Karpas-422 (cell line): ENCODE results near the gene FHOD3. TPM values are rescaled to one million over a fixed set of nuclear protein-coding genes. Genes with fewer than 3 reads are reported as not detected.

Experiments used
- DNase-seq: peaks from one replicate; pipeline ENCODE4 v3.0.0-alpha.2; 2015
- H2AFZ ChIP-seq: fragments of 200-600 bp; sonication (generic); 2 replicates; pipeline ENCODE4 v1.6.1; 2014; ENCODE audit warnings: antibody characterized with exemption, low read length, mixed read lengths
- H3K27ac ChIP-seq: fragments of 200-600 bp; sonication (generic); 2 replicates; pipeline ENCODE4 v1.5.1; 2014; ENCODE audit warnings: mild to moderate bottlenecking, low read length, moderate library complexity
- H3K27me3 ChIP-seq: fragments of 200-600 bp; sonication (generic); 2 replicates; pipeline ENCODE4 v1.6.1; 2014; ENCODE audit warnings: low read length, mixed read lengths
- H3K36me3 ChIP-seq: fragments of 200-600 bp; sonication (generic); 2 replicates; pipeline ENCODE4 v1.6.1; 2014; ENCODE audit warnings: low read length, mixed read lengths; ENCODE audit not compliant: insufficient read depth
- H3K4me1 ChIP-seq: fragments of 200-600 bp; sonication (generic); 2 replicates; pipeline ENCODE4 v1.6.1; 2014; ENCODE audit warnings: mild to moderate bottlenecking, low read length, mixed read lengths
- H3K4me2 ChIP-seq: fragments of 200-600 bp; sonication (generic); 2 replicates; pipeline ENCODE4 v1.6.1; 2014; ENCODE audit warnings: low read length, low read depth, mild to moderate bottlenecking; ENCODE audit not compliant: poor library complexity, severe bottlenecking
- H3K4me3 ChIP-seq: fragments of 200-600 bp; sonication (generic); 2 replicates; pipeline ENCODE4 v1.5.1; 2014; ENCODE audit warnings: mild to moderate bottlenecking, antibody characterized with exemption, low read length, mixed read lengths
- H3K79me2 ChIP-seq: fragments of 200-600 bp; sonication (generic); 2 replicates; pipeline ENCODE4 v1.6.1; 2014; ENCODE audit warnings: mild to moderate bottlenecking, low read length, mixed read lengths
- H3K9ac ChIP-seq: fragments of 200-600 bp; sonication (generic); 2 replicates; pipeline ENCODE4 v1.6.0; 2014; ENCODE audit warnings: low read length
- H3K9me2 ChIP-seq: fragments of 200-600 bp; sonication (generic), shearing (Covaris generic); replicated peaks from 2 replicates; pipeline ENCODE4 v1.6.0; 2014; ENCODE audit warnings: mild to moderate bottlenecking, low read length, moderate library complexity; ENCODE audit not compliant: insufficient read depth
- H3K9me3 ChIP-seq: fragments of 300-700, 200-600 bp; sonication (generic); 2 replicates; pipeline ENCODE4 v1.6.1; 2014; ENCODE audit warnings: low read length, mixed read lengths
- H4K20me1 ChIP-seq: fragments of 200-600 bp; sonication (generic); 2 replicates; pipeline ENCODE4 v1.6.1; 2014; ENCODE audit warnings: mild to moderate bottlenecking, antibody characterized with exemption, low read length, low read depth; ENCODE audit not compliant: insufficient read depth
- total RNA-seq: library from RNA; depleted of rRNA; stranded (reverse); fragments of >200 nt; shearing (Covaris generic); gene quantifications from 2 replicates; pipeline ENCODE4 v1.2.3, GENCODE V29; 2014; ENCODE audit warnings: low replicate concordance

FHOD3 gene
- total RNA-seq, 1 experiment from 2014 or later: 26.6 TPM

DNA sequence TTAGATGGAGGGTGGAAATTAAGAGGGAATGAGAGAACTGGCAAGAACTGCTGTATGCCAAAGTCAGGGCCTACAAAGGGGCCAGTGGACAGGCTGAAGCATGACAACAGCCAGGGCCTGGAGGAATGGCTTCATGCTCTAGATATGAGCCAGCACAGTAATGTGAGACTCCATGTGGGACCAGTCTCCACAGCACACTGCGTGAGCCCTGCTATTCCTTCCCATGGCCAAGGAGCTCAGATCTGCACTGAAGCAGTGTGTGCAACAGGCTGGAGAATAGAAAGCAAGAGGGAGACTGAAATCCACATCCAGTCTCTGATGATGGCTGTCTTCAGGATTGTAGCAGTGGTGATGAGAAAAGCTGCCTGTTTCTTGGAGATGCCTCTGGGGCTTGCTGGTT lies 368.4 kb downstream of the FHOD3 start:
- peaks cover 7% of the 10 kb centered on the region for H3K4me1 ChIP-seq
- H2AFZ ChIP-seq: no peak overlapping the region
- no peak for DNase-seq
- no peak overlapping the region for H3K4me2 ChIP-seq
- no peaks in the 10 kb centered on the region for H3K27me3 ChIP-seq
- no peak overlapping the region for H3K9ac ChIP-seq
- H3K27ac ChIP-seq: no peak overlapping the region
- no peaks in the 10 kb centered on the region for H3K9me2 ChIP-seq
- no peaks in the 10 kb centered on the region for H3K9me3 ChIP-seq
- H3K36me3 ChIP-seq: no peaks in the 10 kb centered on the region
- H4K20me1 ChIP-seq: no peaks in the 10 kb centered on the region
- H3K79me2 ChIP-seq: no peaks in the 10 kb centered on the region
- no peak overlapping the region for H3K4me3 ChIP-seq

DNA sequence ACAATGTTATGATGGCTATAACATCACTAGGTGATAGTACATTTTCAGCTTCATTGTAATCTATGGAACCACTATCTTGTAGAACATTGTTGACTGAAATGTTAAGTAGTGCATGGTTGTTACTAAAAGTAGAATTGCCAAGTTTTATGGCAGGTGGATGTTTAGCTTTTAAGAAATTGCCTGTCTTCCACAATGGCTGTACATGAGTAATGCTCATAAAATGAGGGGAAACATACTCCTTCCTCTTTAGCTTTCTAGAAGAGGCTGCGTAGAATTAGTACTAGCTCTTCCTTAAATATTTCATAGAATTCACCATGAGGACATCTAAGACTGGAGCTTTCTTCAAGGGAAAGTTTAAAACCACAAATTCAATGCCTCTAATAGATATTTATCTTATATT lies 370.3 kb downstream of the FHOD3 start:
- Histone ChIP-seq H3K4me2 (no peak overlapping the region), H3K79me2 (no peaks in the 10 kb centered on the region), H3K9me2 (no peaks in the 10 kb centered on the region), H3K4me3 (no peak overlapping the region), H3K9ac (no peak overlapping the region), H3K27ac (no peak overlapping the region), H3K4me1 (peaks cover 26% of the 10 kb centered on the region), H3K27me3 (no peaks in the 10 kb centered on the region), H2AFZ (no peak overlapping the region), H3K9me3 (no peaks in the 10 kb centered on the region), H4K20me1 (no peaks in the 10 kb centered on the region), H3K36me3 (no peaks in the 10 kb centered on the region)
- no peak for DNase-seq

DNA sequence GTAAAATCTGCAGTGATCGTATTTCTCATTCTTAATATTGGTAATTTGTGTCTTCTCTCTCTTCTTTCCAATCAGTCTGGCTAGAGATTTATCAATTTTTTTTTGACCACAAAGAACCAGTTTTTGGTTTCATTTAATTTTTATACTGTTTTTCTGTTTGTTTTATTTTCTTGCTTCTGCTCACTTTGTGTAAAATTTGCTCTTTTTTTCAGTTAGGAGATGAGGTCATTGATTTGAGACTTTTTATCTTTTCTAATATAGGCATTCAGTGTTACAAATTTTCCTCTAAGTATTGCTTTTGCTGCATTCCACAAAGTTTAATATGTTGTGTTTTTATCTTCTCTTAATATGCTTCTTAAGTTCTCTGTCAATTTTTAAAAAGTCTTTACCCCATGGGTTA lies 370.8 kb downstream of the FHOD3 start:
- no peak overlapping the region for H3K4me2 ChIP-seq
- no peaks in the 10 kb centered on the region for H4K20me1 ChIP-seq
- H3K79me2 ChIP-seq: no peaks in the 10 kb centered on the region
- no peak overlapping the region for H3K27ac ChIP-seq
- no peak overlapping the region for H2AFZ ChIP-seq
- no peak overlapping the region for H3K9ac ChIP-seq
- no peak for DNase-seq
- no peaks in the 10 kb centered on the region for H3K9me3 ChIP-seq
- no peaks in the 10 kb centered on the region for H3K9me2 ChIP-seq
- no peak overlapping the region for H3K4me3 ChIP-seq
- peaks cover 31% of the 10 kb centered on the region for H3K4me1 ChIP-seq
- H3K36me3 ChIP-seq: no peaks in the 10 kb centered on the region
- H3K27me3 ChIP-seq: no peaks in the 10 kb centered on the region

DNA sequence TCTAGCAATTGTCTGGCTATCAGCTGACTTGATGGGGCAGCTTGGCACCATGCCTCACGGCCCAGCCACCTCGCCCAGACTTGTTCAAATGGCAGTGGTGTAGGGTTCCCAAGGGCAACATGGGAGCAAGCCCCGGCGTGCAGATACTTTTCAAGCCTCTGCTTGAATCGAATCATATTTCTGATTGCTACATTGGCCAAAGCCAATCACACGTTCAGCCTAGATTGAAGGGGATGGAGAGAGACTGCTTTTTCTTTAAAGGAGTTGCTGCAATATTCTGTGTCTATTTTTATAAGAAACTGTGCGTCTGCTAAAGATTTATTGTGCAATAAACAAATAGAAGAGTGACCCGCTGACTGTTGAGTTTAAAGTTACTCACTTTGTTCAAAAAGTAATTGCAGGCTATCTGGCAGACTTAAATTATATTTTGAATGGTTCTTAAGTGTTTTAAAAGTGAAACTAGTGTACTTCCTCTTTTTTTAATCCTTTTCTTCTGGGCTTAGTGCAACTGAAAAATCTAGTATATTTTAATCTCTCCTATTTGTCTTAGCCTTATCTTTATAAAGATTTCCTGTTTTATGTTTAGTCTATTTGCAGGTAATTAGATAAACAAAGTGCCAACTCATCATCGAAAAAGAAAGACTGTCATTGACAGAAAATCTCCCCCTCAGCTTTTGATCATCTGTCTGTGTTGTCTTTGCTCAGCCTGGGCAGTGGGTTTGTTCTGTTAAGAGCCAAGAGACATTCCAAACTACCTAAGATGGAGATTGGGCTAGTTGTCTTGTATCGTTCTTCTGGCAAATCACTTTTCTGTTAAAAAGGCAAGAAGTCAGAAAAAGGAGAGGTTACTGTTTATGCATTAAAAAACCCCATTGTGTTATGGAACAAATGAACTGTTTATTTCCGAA lies 375.2 kb downstream of the FHOD3 start:
- Histone ChIP-seq H3K27me3 (no peaks in the 10 kb centered on the region), H3K9me3 (0 out of 2 replicates have a peak, but pooled peaks cover 2% of the 10 kb centered on the region), H2AFZ (peak overlapping the region; percentile 82), H3K27ac (peak overlapping the region; percentile 97), H3K4me2 (peak overlapping the region; percentile 75), H4K20me1 (no peaks in the 10 kb centered on the region), H3K9me2 (no peaks in the 10 kb centered on the region), H3K9ac (peak overlapping the region; percentile 66), H3K36me3 (no peaks in the 10 kb centered on the region), H3K4me3 (peak overlapping the region; percentile 49), H3K4me1 (peaks cover 52% of the 10 kb centered on the region), H3K79me2 (no peaks in the 10 kb centered on the region)
- peak; percentile 86 for DNase-seq

DNA sequence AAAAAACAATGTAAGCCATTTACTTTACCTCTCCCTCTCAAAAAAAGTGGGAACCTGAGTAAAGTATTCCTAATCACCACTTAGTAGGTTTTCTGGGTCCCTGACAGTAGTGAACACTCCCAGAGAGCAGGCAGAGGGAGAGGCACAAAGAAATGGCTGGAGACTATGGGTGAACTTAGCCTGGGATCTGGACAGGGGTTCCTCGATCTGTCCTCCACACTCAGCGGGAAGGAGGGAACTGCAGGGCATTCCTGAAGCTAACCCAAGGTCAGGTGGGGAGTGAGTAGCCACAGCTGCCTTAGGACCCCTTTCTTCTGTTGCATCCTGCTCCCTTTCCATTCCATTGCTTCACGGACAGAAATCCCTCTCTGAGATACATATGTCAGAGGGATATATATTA lies 375.9 kb downstream of the FHOD3 start:
- H2AFZ ChIP-seq: peak overlapping the region; percentile 82
- peaks cover 52% of the 10 kb centered on the region for H3K4me1 ChIP-seq
- H3K27me3 ChIP-seq: no peaks in the 10 kb centered on the region
- no peaks in the 10 kb centered on the region for H3K79me2 ChIP-seq
- DNase-seq: no peak
- no peaks in the 10 kb centered on the region for H3K36me3 ChIP-seq
- 0 out of 2 replicates have a peak, but pooled peaks cover 2% of the 10 kb centered on the region for H3K9me3 ChIP-seq
- H4K20me1 ChIP-seq: no peaks in the 10 kb centered on the region
- H3K27ac ChIP-seq: peak overlapping the region; percentile 97
- no peaks in the 10 kb centered on the region for H3K9me2 ChIP-seq
- peak overlapping the region; percentile 49 for H3K4me3 ChIP-seq
- H3K9ac ChIP-seq: peak overlapping the region; percentile 66
- peak overlapping the region; percentile 75 for H3K4me2 ChIP-seq

DNA sequence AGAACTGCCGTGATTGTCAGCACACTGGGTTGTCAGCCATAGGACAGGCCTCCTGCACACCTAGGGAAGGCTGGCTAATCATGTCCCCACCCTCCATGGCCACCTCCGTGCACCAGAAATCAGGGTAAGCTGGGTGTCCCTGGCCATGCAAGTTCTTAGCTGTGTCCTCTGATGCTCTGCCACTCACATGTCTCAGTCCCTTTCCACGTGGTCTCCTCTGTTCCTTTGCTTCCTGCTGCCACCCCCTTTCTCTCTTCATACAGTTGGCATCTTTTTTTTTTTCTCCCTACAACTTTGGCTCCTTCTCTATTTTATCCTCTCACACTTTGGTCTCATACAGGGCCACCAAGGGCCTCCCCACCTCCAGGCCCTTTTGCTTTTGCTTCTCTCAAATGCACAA lies 377.6 kb downstream of the FHOD3 start:
- Histone ChIP-seq H3K36me3 (no peaks in the 10 kb centered on the region), H3K9ac (no peak overlapping the region), H3K4me1 (peaks cover 52% of the 10 kb centered on the region), H3K27ac (peak overlapping the region; percentile 97; the same call in 1 of the 2 replicates), H3K4me3 (no peak overlapping the region), H2AFZ (peak overlapping the region; percentile 72; the same call in 1 of the 2 replicates), H3K79me2 (no peaks in the 10 kb centered on the region), H3K4me2 (no peak overlapping the region), H4K20me1 (no peaks in the 10 kb centered on the region), H3K9me2 (no peaks in the 10 kb centered on the region), H3K9me3 (0 out of 2 replicates have a peak, but pooled peaks cover 2% of the 10 kb centered on the region), H3K27me3 (no peaks in the 10 kb centered on the region)
- DNase-seq: no peak

DNA sequence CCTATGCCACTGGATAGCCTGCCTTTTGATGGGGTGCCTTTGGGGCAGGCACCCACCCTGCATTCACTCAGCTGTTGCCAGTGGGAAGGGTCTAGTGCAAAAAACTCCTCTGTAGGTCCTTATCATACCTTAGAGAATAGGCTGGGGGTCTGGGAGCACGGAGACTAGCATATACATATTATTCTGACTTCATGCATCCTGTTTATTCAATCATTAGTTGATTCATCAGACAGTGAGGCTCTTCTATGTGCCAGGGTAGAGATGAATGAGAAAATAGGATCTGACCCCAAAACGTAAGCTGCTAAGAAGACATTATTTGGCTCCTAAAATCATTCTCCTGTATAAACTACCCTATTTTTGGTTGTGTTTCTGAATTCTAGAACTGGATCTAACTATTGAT lies 378.0 kb downstream of the FHOD3 start:
- no peak overlapping the region for H3K9ac ChIP-seq
- 0 out of 2 replicates have a peak, but pooled peaks cover 2% of the 10 kb centered on the region for H3K9me3 ChIP-seq
- peak overlapping the region; percentile 72; the same call in 1 of the 2 replicates for H2AFZ ChIP-seq
- H3K4me1 ChIP-seq: peaks cover 49% of the 10 kb centered on the region
- no peaks in the 10 kb centered on the region for H3K27me3 ChIP-seq
- no peaks in the 10 kb centered on the region for H4K20me1 ChIP-seq
- no peaks in the 10 kb centered on the region for H3K36me3 ChIP-seq
- peak overlapping the region; percentile 97; the same call in 1 of the 2 replicates for H3K27ac ChIP-seq
- H3K4me3 ChIP-seq: no peak overlapping the region
- no peaks in the 10 kb centered on the region for H3K79me2 ChIP-seq
- no peak for DNase-seq
- H3K4me2 ChIP-seq: no peak overlapping the region
- H3K9me2 ChIP-seq: no peaks in the 10 kb centered on the region

DNA sequence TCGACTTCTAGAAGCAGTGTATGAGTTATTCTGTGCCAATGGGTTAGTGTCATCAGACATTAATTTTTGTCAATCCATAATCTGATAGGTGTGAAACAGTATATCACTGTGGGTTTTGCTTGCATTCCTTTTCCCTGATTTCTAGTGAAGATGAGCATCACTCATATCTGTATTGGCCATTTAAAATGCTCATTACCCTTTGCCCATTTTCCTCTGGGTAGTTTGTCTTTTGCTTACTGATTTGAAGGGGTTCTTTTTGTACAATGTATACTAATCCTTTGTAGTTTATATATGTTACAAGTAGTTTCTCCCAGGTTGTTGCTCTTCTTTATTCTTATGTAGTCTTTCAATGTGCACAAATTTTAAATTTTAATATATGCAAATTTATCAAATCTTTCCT lies 379.1 kb downstream of the FHOD3 start:
- Histone ChIP-seq H3K9me2 (no peaks in the 10 kb centered on the region), H2AFZ (no peak overlapping the region), H3K27me3 (no peaks in the 10 kb centered on the region), H3K4me3 (no peak overlapping the region), H4K20me1 (no peaks in the 10 kb centered on the region), H3K9ac (no peak overlapping the region), H3K27ac (no peak overlapping the region), H3K9me3 (0 out of 2 replicates have a peak, but pooled peaks cover 2% of the 10 kb centered on the region), H3K4me1 (peaks cover 38% of the 10 kb centered on the region), H3K4me2 (no peak overlapping the region), H3K79me2 (no peaks in the 10 kb centered on the region), H3K36me3 (no peaks in the 10 kb centered on the region)
- no peak for DNase-seq
